HEK293 (cell line): ENCODE results near the gene NLE1.

ENCODE experiments used
- CTCF ChIP-seq: fragments of 450-650 bp; formaldehyde crosslinking; IDR thresholded peaks from 2 replicates; pipeline ENCODE4 v1.5.1; 2016; ENCODE audit warnings: missing biosample characterization, missing genetic modification characterization
- GLIS1 ChIP-seq: fragments of 450-650 bp; formaldehyde crosslinking; IDR thresholded peaks from 2 replicates; pipeline ENCODE4 v1.5.1; 2016; ENCODE audit warnings: missing biosample characterization, missing genetic modification characterization
- RBAK ChIP-seq: fragments of 450-650 bp; formaldehyde crosslinking; IDR thresholded peaks from 2 replicates; pipeline ENCODE4 v1.5.1; 2016; ENCODE audit warnings: missing biosample characterization, missing genetic modification characterization
- TRIM28 ChIP-seq: IDR thresholded peaks from 2 replicates; pipeline ENCODE4 v1.6.1; 2011; ENCODE audit warnings: low read length, control low read depth, borderline replicate concordance
- ZNF19 ChIP-seq: fragments of 450-650 bp; formaldehyde crosslinking; IDR thresholded peaks from 2 replicates; pipeline ENCODE4; 2016; ENCODE audit warnings: missing biosample characterization, missing genetic modification characterization, low read depth
- ZNF24 ChIP-seq: fragments of 450-650 bp; formaldehyde crosslinking; IDR thresholded peaks from 2 replicates; pipeline ENCODE4 v1.5.1; 2016; ENCODE audit warnings: missing biosample characterization, missing genetic modification characterization
- ZNF549 ChIP-seq: fragments of 450-650 bp; IDR thresholded peaks from 2 replicates; pipeline ENCODE4 v1.5.1; 2018; ENCODE audit warnings: missing biosample characterization, missing genetic modification characterization, mild to moderate bottlenecking, inconsistent platforms, moderate library complexity
- ZNF555 ChIP-seq: fragments of 450-650 bp; formaldehyde crosslinking; conservative IDR thresholded peaks from 2 replicates; pipeline ENCODE4 v1.5.1; 2017; ENCODE audit warnings: missing biosample characterization, mild to moderate bottlenecking, missing genetic modification characterization, inconsistent platforms

GRCh38 chr17:35152421-35153140 is 10.5 kb upstream of the NLE1 start:
- TF ChIP-seq ZNF24 (tag by site-specific recombination), result no peak
- no peak for TF ChIP-seq ZNF555 (tag by site-specific recombination)
- no peak for TF ChIP-seq GLIS1 (tag by site-specific recombination)
- TF ChIP-seq RBAK (tag by site-specific recombination), result no peak
- no peak for TF ChIP-seq CTCF
- no peak for TF ChIP-seq TRIM28
- no peak for TF ChIP-seq ZNF19
- no peak for TF ChIP-seq ZNF549 (tag by site-specific recombination)
